ENCODE data around the gene CXCL12. TPM values are rescaled to one million over a fixed set of nuclear protein-coding genes. Genes with fewer than 3 reads are reported as not detected.

The CXCL12 gene
- polyA plus RNA-seq, 1 of the 3 experiments (the other 2 are of a cell fraction) = 4.7 TPM

- TF ChIP-seq, protein P1, sequence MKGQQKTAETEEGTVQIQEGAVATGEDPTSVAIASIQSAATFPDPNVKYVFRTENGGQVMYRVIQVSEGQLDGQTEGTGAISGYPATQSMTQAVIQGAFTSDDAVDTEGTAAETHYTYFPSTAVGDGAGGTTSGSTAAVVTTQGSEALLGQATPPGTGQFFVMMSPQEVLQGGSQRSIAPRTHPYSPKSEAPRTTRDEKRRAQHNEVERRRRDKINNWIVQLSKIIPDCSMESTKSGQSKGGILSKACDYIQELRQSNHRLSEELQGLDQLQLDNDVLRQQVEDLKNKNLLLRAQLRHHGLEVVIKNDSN (IDR thresholded peaks at IDR 0.05; ENCODE audit: borderline replicate concordance, low read depth) = no peak
- TF ChIP-seq EZH2phosphoT487 (IDR thresholded peaks at IDR 0.05; ENCODE audit: borderline replicate concordance, low read depth) (no peak), FOSL2 (IDR thresholded peaks at IDR 0.05; ENCODE audit: borderline replicate concordance, low read depth) (no peak), EP300 (IDR thresholded peaks at IDR 0.05; ENCODE audit: borderline replicate concordance in 1 of 2, low read depth in 1 of 2, low read length in 1 of 2) (no peak), JUND (IDR thresholded peaks at IDR 0.05) (no peak)
- TF ChIP-seq, protein P2, sequence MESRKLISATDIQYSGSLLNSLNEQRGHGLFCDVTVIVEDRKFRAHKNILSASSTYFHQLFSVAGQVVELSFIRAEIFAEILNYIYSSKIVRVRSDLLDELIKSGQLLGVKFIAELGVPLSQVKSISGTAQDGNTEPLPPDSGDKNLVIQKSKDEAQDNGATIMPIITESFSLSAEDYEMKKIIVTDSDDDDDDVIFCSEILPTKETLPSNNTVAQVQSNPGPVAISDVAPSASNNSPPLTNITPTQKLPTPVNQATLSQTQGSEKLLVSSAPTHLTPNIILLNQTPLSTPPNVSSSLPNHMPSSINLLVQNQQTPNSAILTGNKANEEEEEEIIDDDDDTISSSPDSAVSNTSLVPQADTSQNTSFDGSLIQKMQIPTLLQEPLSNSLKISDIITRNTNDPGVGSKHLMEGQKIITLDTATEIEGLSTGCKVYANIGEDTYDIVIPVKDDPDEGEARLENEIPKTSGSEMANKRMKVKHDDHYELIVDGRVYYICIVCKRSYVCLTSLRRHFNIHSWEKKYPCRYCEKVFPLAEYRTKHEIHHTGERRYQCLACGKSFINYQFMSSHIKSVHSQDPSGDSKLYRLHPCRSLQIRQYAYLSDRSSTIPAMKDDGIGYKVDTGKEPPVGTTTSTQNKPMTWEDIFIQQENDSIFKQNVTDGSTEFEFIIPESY (IDR thresholded peaks at IDR 0.05; ENCODE audit: borderline replicate concordance, low read depth) = no peak
These were observed 40.1 kb upstream of the CXCL12 start (continued) for GRCh38 chr10:44424957-44425356.

DNA sequence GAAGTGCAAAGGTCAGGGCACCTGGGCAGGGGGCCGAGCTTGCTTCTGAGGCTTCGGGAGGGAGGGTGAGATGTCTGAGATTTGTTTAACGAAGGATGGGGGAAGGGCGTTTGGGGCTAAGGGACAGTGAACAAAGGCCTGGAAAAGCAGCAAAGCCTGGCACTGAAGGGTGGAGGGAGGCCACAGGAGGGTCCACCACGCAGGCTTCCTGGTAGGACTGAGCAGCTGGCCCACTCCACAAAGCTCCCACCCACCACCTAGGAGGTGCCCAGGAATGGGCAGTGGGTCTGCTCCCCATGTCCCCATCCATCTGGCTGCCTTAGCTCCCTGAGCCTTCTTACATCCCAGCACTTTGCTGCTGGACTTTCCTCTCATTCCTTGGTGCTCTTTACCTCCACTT lies 39.4 kb upstream of the CXCL12 start:
- Histone ChIP-seq H3K79me2 (ENCODE audit: insufficient read depth) (no peaks in the 10 kb centered on the region), H2AFZ (ENCODE audit: low read depth) (no peak overlapping the region), H3K9me2 (no peaks in the 10 kb centered on the region), H3K27me3 (ENCODE audit: insufficient read depth) (no peaks in the 10 kb centered on the region), H3F3A (replicated peaks; ENCODE audit: insufficient read depth) (no peaks in the 10 kb centered on the region), H3K9me3 (no peaks in the 10 kb centered on the region), H3K4me1 (ENCODE audit: control insufficient read depth in 1 of 2, insufficient read depth in 2 of 2, low read depth in 1 of 2, low read length in 1 of 2) (no peaks in the 10 kb centered on the region), H3K9ac (no peak overlapping the region), H3K4me2 (no peak overlapping the region), H4K20me1 (ENCODE audit: insufficient read depth) (no peaks in the 10 kb centered on the region), H3K36me3 (replicated peaks in 1 of 2; ENCODE audit: control insufficient read depth in 1 of 2, insufficient read depth in 2 of 2, low read length in 1 of 2) (no peaks in the 10 kb centered on the region), H3K4me3 (ENCODE audit: low read depth in 2 of 2, low read length in 1 of 2) (no peak overlapping the region), H3K27ac (ENCODE audit: low read depth in 2 of 2, low read length in 1 of 2) (no peak overlapping the region)
- ChIA-PET POLR2A (no interaction called here), CTCF (no interaction called here)
- TF ChIP-seq, protein P1 (IDR thresholded peaks at IDR 0.05; ENCODE audit: borderline replicate concordance, low read depth) = no peak
- TF ChIP-seq TCF12 (IDR thresholded peaks at IDR 0.05) (no peak), RFX5 (IDR thresholded peaks at IDR 0.05; ENCODE audit: low read length) (no peak)
- DNase-seq = no peak
- WGBS (ENCODE audit: low lambda C conversion rate) = 4% methylated on average over 5 of the region's 5 CpGs

DNA sequence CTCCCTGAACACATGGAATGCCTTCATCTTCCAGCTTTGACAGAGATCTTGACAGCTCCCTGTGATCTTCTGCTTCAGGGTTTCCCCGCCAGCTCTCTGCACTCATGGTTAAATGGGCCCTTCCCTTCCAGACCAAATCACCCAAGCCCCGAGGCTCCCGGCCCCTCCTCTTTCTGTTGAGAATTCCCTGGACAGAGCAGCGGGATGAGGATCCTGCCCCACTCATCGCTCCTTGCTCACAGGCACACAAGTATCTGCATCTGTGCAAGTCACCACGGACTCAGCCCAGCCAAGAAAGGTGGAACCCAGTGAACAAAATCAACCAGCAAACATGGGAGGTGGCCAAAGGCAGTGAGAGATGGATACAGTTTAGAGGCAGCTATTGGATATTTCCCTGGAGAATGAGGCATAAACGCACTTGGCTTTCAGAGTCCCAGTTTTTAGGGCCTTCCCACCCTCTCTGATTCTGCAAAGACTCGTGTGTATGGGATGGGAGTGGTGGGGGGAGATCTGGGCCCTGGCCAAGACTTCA lies 37.7 kb upstream of the CXCL12 start:
- Histone ChIP-seq H4K20me1 (ENCODE audit: insufficient read depth) (no peaks in the 10 kb centered on the region), H3K27ac (ENCODE audit: low read depth in 2 of 2, low read length in 1 of 2) (no peak overlapping the region), H3K9me2 (no peaks in the 10 kb centered on the region), H3K4me2 (no peak overlapping the region), H2AFZ (ENCODE audit: low read depth) (no peak overlapping the region), H3K9me3 (no peaks in the 10 kb centered on the region), H3K4me1 (ENCODE audit: control insufficient read depth in 1 of 2, insufficient read depth in 2 of 2, low read depth in 1 of 2, low read length in 1 of 2) (no peaks in the 10 kb centered on the region), H3K79me2 (ENCODE audit: insufficient read depth) (no peaks in the 10 kb centered on the region), H3K27me3 (ENCODE audit: insufficient read depth) (no peaks in the 10 kb centered on the region), H3K9ac (no peak overlapping the region), H3K36me3 (replicated peaks in 1 of 2; ENCODE audit: control insufficient read depth in 1 of 2, insufficient read depth in 2 of 2, low read length in 1 of 2) (no peaks in the 10 kb centered on the region), H3K4me3 (ENCODE audit: low read depth in 2 of 2, low read length in 1 of 2) (no peak overlapping the region), H3F3A (replicated peaks; ENCODE audit: insufficient read depth) (no peaks in the 10 kb centered on the region)
- under 1% methylated on average over 8 of the region's 8 CpGs for WGBS (ENCODE audit: low lambda C conversion rate)
- POLR2A ChIA-PET = no interaction called here
- CTCF ChIA-PET = no interaction called here
- TF ChIP-seq RCOR1 (IDR thresholded peaks at IDR 0.05; ENCODE audit: low read length) = no peak
- TF ChIP-seq FOXM1 (IDR thresholded peaks at IDR 0.05; ENCODE audit: low read depth) = no peak
- TF ChIP-seq JUND (IDR thresholded peaks at IDR 0.05) = no peak
- no peak for TF ChIP-seq MXI1 (IDR thresholded peaks at IDR 0.05; ENCODE audit: low read depth, low read length)
- TF ChIP-seq, protein P3, sequence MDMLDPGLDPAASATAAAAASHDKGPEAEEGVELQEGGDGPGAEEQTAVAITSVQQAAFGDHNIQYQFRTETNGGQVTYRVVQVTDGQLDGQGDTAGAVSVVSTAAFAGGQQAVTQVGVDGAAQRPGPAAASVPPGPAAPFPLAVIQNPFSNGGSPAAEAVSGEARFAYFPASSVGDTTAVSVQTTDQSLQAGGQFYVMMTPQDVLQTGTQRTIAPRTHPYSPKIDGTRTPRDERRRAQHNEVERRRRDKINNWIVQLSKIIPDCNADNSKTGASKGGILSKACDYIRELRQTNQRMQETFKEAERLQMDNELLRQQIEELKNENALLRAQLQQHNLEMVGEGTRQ (IDR thresholded peaks at IDR 0.05; ENCODE audit: borderline replicate concordance, low read depth, low read length) = no peak
- no peak for TF ChIP-seq CHD2 (IDR thresholded peaks at IDR 0.05; ENCODE audit: low read length, partially characterized antibody)
- TF ChIP-seq EP300 (IDR thresholded peaks at IDR 0.05; ENCODE audit: borderline replicate concordance in 1 of 2, low read depth in 1 of 2, low read length in 1 of 2) = no peak
- no peak for TF ChIP-seq POLR2AphosphoS5 (IDR thresholded peaks at IDR 0.05; ENCODE audit: low read depth, low read length)
- no peak for TF ChIP-seq GABPA (IDR thresholded peaks at IDR 0.05; ENCODE audit: low read depth)
- TF ChIP-seq YY1 (IDR thresholded peaks at IDR 0.05; ENCODE audit: low read depth) = no peak
- no peak for DNase-seq
